Testis (tissue), 3 donors: ENCODE data around the gene ALG8. TPM values are rescaled to one million over a fixed set of nuclear protein-coding genes. Genes with fewer than 3 reads are reported as not detected.

ENCODE experiments used
- DNase-seq: peaks from one replicate; pipeline ENCODE4 v3.0.0-alpha.2; 2019
- H3K27ac ChIP-seq, 2 donors: fragments of 200-600 bp; sonication (generic); one replicate each; pipeline ENCODE4 v1.5.1; 2019
- H3K27me3 ChIP-seq: fragments of 200-600 bp; sonication (generic); one replicate; pipeline ENCODE4 v1.5.1; 2019
- H3K36me3 ChIP-seq: fragments of 200-600 bp; sonication (generic); one replicate; pipeline ENCODE4 v1.5.1; 2017; ENCODE audit warnings: low read depth; ENCODE audit errors: missing control alignments
- H3K4me1 ChIP-seq: fragments of 200-600 bp; sonication (generic); one replicate; pipeline ENCODE4 v1.5.1; 2019
- H3K4me3 ChIP-seq, 2 donors: fragments of 200-600 bp; sonication (generic); one replicate each; pipeline ENCODE4 v1.5.1; 2017 to 2019
- H3K9me3 ChIP-seq: fragments of 200-600 bp; sonication (generic); one replicate; pipeline ENCODE4 v1.5.1; 2017
- CTCF ChIP-seq, 3 experiments: fragments of 450-650 bp in 2 of 3; fragments of 200-600 bp in 1 of 3; sonication (generic) in 1 of 3; IDR thresholded peaks; one replicate each; pipeline ENCODE4 v1.5.1; 2016 to 2019; ENCODE audit warnings: antibody characterized with exemption in 3 of 3, mild to moderate bottlenecking in 2 of 3, moderate library complexity in 1 of 3
- POLR2A ChIP-seq: fragments of 450-650 bp; IDR thresholded peaks from one replicate; pipeline ENCODE4 v1.6.1; 2017; ENCODE audit warnings: antibody characterized with exemption, mild to moderate bottlenecking, moderate library complexity
- WGBS, 2 donors: methylation state at CpG; one replicate each; pipeline ENCODE4 v1.1.5; 2018; 5-methylcytosine and 5-hydroxymethylcytosine counted together
- intact Hi-C: fragments of 100-400 bp; cut with DNase I; formaldehyde crosslinking; loops from one replicate; pipeline ENCODE4 v1.15.1; 2023; ENCODE audit warnings: low total_unique reads
- polyA plus RNA-seq: library from polyadenylated mRNA; stranded (reverse); fragments of 350-450 nt; fragmentation: Illumina TruSeq; extraction: RNeasy Lipid Tissue Mini Kit (QIAGEN cat#74804); gene quantifications from one replicate; pipeline ENCODE4 v1.2.3, GENCODE V29; 2014; ENCODE audit warnings: low read depth, low replicate concordance; ENCODE audit not compliant: insufficient read depth
- total RNA-seq, 2 donors: library from RNA; depleted of rRNA; stranded (reverse); fragments of >200 nt; gene quantifications; one replicate each; pipeline ENCODE4 v1.2.3, GENCODE V29; 2016

Gene ALG8
- total and polyA plus RNA-seq, 3 donors from 2014 or later, result 61.2 to 115 (median 61.5) TPM

- no peak overlapping the region for H3K4me3 ChIP-seq
- no peaks in the 10 kb centered on the region for H3K36me3 ChIP-seq
- intact Hi-C loops, result no loop called here
- WGBS, 2 donors, result 93 to 100% methylated on average over 2 of the region's 2 CpGs
- no peak overlapping the region for H3K27ac ChIP-seq
- H3K4me1 ChIP-seq, result peaks cover 39% of the 10 kb centered on the region
- no peak for DNase-seq
- no peaks in the 10 kb centered on the region for H3K27me3 ChIP-seq
- no peaks in the 10 kb centered on the region for H3K9me3 ChIP-seq
- no peak for TF ChIP-seq CTCF (IDR thresholded peaks at IDR 0.05)
- no peak for TF ChIP-seq POLR2A
These were observed 25.0 kb upstream of the ALG8 start for GRCh38 chr11:78164471-78164870.

GRCh38 chr11:78163828-78164227, 24.4 kb upstream of the ALG8 start:
- intact Hi-C loops, result no loop called here
- no peaks in the 10 kb centered on the region for H3K36me3 ChIP-seq
- no peak for TF ChIP-seq CTCF (IDR thresholded peaks at IDR 0.05)
- no peak for TF ChIP-seq POLR2A
- peaks cover 33% of the 10 kb centered on the region for H3K4me1 ChIP-seq
- no peaks in the 10 kb centered on the region for H3K27me3 ChIP-seq
- DNase-seq, result peak; percentile 45
- H3K9me3 ChIP-seq, result no peaks in the 10 kb centered on the region
- peak overlapping the region in 1 of 2 donors; percentile 37 for H3K27ac ChIP-seq
- no peak overlapping the region for H3K4me3 ChIP-seq
- 9 to 29% methylated on average over 2 of the region's 2 CpGs for WGBS, 2 donors

- H3K27me3 ChIP-seq, result no peaks in the 10 kb centered on the region
- H3K36me3 ChIP-seq, result no peaks in the 10 kb centered on the region
- intact Hi-C loops, result no loop called here
- peak; percentile 37 for DNase-seq
- H3K4me3 ChIP-seq, result no peak overlapping the region
- no peaks in the 10 kb centered on the region for H3K9me3 ChIP-seq
- peaks cover 19% of the 10 kb centered on the region for H3K4me1 ChIP-seq
- WGBS, 2 donors, result 32% methylated on average over 5 of the region's 5 CpGs
- H3K27ac ChIP-seq, result no peak overlapping the region
- TF ChIP-seq CTCF (IDR thresholded peaks at IDR 0.05) (no peak), POLR2A (no peak)
These were observed 22.5 kb upstream of the ALG8 start for GRCh38 chr11:78161962-78162371.

- Histone ChIP-seq H3K27ac (no peak overlapping the region), H3K9me3 (no peaks in the 10 kb centered on the region), H3K36me3 (no peaks in the 10 kb centered on the region), H3K4me1 (peaks cover 12% of the 10 kb centered on the region), H3K4me3 (no peak overlapping the region), H3K27me3 (no peaks in the 10 kb centered on the region)
- 87% methylated on average over 2 of the region's 2 CpGs; no CpG with 5 or more reads in 1 of the 2 donors for WGBS, 2 donors
- intact Hi-C loops, result no loop called here
- DNase-seq, result no peak
- no peak for TF ChIP-seq CTCF (IDR thresholded peaks at IDR 0.05)
- no peak for TF ChIP-seq POLR2A
These were observed 21.9 kb upstream of the ALG8 start for GRCh38 chr11:78161346-78161745.

GRCh38 chr11:78160557-78160956, 21.1 kb upstream of the ALG8 start:
- intact Hi-C loops, result no loop called here
- Histone ChIP-seq H3K4me1 (peaks cover 12% of the 10 kb centered on the region), H3K9me3 (no peaks in the 10 kb centered on the region), H3K36me3 (no peaks in the 10 kb centered on the region), H3K4me3 (no peak overlapping the region), H3K27ac (no peak overlapping the region), H3K27me3 (no peaks in the 10 kb centered on the region)
- no peak for TF ChIP-seq POLR2A
- no peak for TF ChIP-seq CTCF (IDR thresholded peaks at IDR 0.05)
- 90 to 100% methylated on average over 1 of the region's 1 CpG for WGBS, 2 donors
- DNase-seq, result no peak
